Mesodermal cell (in vitro differentiated cells): ENCODE measurements around the gene NDUFA11. TPM values are rescaled to one million over a fixed set of nuclear protein-coding genes. Genes with fewer than 3 reads are reported as not detected.

Experiments
- H3K27ac ChIP-seq: 2 replicates; pipeline ENCODE4 v1.7.0; 2013; ENCODE audit warnings: mild to moderate bottlenecking, low read depth, low read length, moderate library complexity; ENCODE audit not compliant: severe bottlenecking
- H3K36me3 ChIP-seq: 2 replicates; pipeline ENCODE4 v1.7.1; 2013; ENCODE audit warnings: mild to moderate bottlenecking, low read length, moderate library complexity; ENCODE audit not compliant: control insufficient read depth, insufficient read depth
- H3K4me1 ChIP-seq: one replicate; pipeline ENCODE4 v1.7.1; 2013; ENCODE audit warnings: mild to moderate bottlenecking, low read length; ENCODE audit not compliant: insufficient read depth, control insufficient read depth, poor library complexity, severe bottlenecking
- H3K4me3 ChIP-seq: 2 replicates; pipeline ENCODE4 v1.7.0; 2013; ENCODE audit warnings: low read length, control low read depth, mild to moderate bottlenecking; ENCODE audit not compliant: insufficient read depth, poor library complexity, severe bottlenecking; ENCODE audit errors: extremely low read depth
- H3K9me3 ChIP-seq: 2 replicates; pipeline ENCODE4 v1.7.1; 2013; ENCODE audit warnings: mild to moderate bottlenecking, low read length, moderate library complexity; ENCODE audit not compliant: control insufficient read depth
- WGBS, 2 experiments: methylation state at CpG; one replicate each; pipeline ENCODE4 v1.1.5; 2013; ENCODE audit warnings: missing lambda C conversion rate in 2 of 2; ENCODE audit not compliant: insufficient coverage in 2 of 2; 5-methylcytosine and 5-hydroxymethylcytosine counted together
- polyA plus RNA-seq, 2 experiments: library from polyadenylated mRNA; stranded (reverse); fragments of 50-300 nt; gene quantifications; one replicate each; pipeline ENCODE4 v1.2.3, GENCODE V29; 2013

Gene NDUFA11
- polyA plus RNA-seq (2013, experiment 1 of 2): 235 TPM
- polyA plus RNA-seq (2013, experiment 2 of 2): 196 TPM

DNA sequence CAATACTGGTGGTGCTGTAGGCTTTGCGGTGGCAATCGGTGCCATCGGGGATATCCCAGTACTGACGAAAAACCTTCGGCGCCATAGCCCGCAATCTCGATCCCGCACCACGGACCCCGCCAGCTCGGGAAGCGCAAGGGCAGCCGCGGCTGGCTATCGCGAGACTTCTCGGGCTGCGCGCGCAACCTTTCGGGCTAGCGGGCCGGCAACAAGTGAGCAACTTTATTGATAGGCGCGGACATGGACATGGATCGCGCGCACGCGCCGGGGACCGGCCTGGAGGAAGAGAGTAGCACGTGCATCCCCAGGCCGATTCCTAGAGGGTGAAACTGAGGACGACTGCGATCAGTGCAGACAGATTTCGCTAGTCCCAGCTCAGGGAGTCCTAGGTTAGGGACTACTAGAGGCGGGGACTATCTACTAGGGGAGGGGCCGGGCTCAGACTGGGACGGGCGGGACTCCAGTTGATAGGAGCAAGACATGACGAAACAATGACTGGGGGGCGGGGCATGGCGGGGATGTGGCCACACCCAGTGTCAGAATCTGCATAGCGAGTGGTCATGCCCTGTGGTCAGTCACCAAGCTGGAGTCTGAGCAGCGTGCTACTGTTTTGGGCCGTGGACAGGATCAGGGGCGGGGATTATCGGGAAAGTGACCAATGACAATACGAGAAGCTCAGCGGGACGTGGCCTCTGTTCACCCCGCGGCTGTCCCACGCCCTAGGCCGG, at the start of gene NDUFA11:
TSS of gene NDUFA11 (minus strand) at position 167 of the 728 bp plus-strand sequence. CDS start at position 85, 82 bp downstream.
- Histone ChIP-seq H3K36me3 (peaks cover 21% of the 10 kb centered on the region), H3K9me3 (no peaks in the 10 kb centered on the region), H3K4me3 (peak within 1 kb of the TSS; percentile 95), H3K27ac (peak within 1 kb of the TSS; percentile 97), H3K4me1 (no peaks in the 10 kb centered on the region)
- WGBS, 2 experiments: 0% methylated on average over 57 of the region's 57 CpGs

- Histone ChIP-seq H3K9me3 (no peaks in the 10 kb centered on the region), H3K27ac (no peak overlapping the region), H3K36me3 (peaks cover 42% of the 10 kb centered on the region), H3K4me3 (no peak overlapping the region), H3K4me1 (peaks cover 14% of the 10 kb centered on the region)
- 78 to 81% methylated on average over 4 of the region's 5 CpGs for WGBS, 2 experiments
Measured at GRCh38 chr19:5953030-5953589, 49.5 kb upstream of the NDUFA11 start.

GRCh38 chr19:5952193-5953029, 48.8 kb upstream of the NDUFA11 start:
- H3K4me1 ChIP-seq: peaks cover 11% of the 10 kb centered on the region

DNA sequence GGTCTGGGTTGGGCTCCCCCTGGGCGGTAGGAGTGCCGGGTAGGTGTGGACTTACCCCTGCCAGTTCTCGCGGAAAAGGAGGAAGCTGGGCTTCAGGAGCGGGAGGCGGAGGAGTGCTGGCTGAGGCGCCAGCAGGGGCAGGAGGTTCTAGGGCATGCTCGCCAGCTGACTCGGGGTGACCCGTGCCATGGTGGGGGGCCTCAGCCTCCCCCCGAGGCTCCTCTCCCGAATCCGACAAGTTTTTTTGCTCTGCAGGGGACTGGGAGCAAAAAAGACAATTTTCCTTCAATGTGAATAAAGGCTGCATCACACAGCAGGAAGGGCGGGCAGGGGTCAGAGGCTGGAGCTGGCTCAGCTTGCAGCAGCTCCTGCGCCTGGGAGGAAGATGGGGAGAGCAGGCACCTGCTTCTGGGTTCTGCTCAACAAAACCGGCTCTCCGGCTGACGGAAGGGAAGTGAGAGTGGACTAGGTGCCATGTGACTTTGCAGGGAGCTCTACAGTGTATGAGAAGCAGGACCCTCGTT, 47.8 kb upstream of the NDUFA11 start:
- H3K36me3 ChIP-seq: peaks cover 54% of the 10 kb centered on the region
- peaks cover 8% of the 10 kb centered on the region for H3K4me1 ChIP-seq
- WGBS, 2 experiments: 55% methylated on average over 15 to 19 of the region's 19 CpGs
- no peak overlapping the region for H3K4me3 ChIP-seq
- H3K9me3 ChIP-seq: no peaks in the 10 kb centered on the region
- H3K27ac ChIP-seq: peak overlapping the region; percentile 30

More at GRCh38 chr19:5952193-5953029, 48.8 kb upstream of the NDUFA11 start:
- 87% methylated on average over 12 to 16 of the region's 18 CpGs for WGBS, 2 experiments
- H3K4me3 ChIP-seq: no peak overlapping the region
- H3K27ac ChIP-seq: no peak overlapping the region
- H3K36me3 ChIP-seq: peaks cover 49% of the 10 kb centered on the region
- no peaks in the 10 kb centered on the region for H3K9me3 ChIP-seq

- Histone ChIP-seq H3K36me3 (peaks cover 54% of the 10 kb centered on the region), H3K4me3 (no peak overlapping the region), H3K9me3 (no peaks in the 10 kb centered on the region), H3K27ac (peak overlapping the region; percentile 30), H3K4me1 (peaks cover 8% of the 10 kb centered on the region)
- WGBS, 2 experiments: 62 to 100% methylated on average over 1 to 3 of the region's 3 CpGs
Measured at GRCh38 chr19:5950741-5951140, 47.2 kb upstream of the NDUFA11 start.

GRCh38 chr19:5949792-5950305, 46.3 kb upstream of the NDUFA11 start:
- Histone ChIP-seq H3K4me1 (peaks cover 7% of the 10 kb centered on the region), H3K4me3 (no peak overlapping the region), H3K36me3 (peaks cover 60% of the 10 kb centered on the region), H3K9me3 (no peaks in the 10 kb centered on the region), H3K27ac (no peak overlapping the region)
- WGBS, 2 experiments: 94 to 97% methylated on average over 10 to 13 of the region's 13 CpGs

GRCh38 chr19:5948752-5949564, 45.4 kb upstream of the NDUFA11 start:
- H3K27ac ChIP-seq: no peak overlapping the region
- peaks cover 12% of the 10 kb centered on the region for H3K4me1 ChIP-seq
- WGBS, 2 experiments: 75 to 88% methylated on average over 10 to 11 of the region's 13 CpGs
- H3K9me3 ChIP-seq: no peaks in the 10 kb centered on the region
- H3K36me3 ChIP-seq: peaks cover 64% of the 10 kb centered on the region
- H3K4me3 ChIP-seq: no peak overlapping the region

DNA sequence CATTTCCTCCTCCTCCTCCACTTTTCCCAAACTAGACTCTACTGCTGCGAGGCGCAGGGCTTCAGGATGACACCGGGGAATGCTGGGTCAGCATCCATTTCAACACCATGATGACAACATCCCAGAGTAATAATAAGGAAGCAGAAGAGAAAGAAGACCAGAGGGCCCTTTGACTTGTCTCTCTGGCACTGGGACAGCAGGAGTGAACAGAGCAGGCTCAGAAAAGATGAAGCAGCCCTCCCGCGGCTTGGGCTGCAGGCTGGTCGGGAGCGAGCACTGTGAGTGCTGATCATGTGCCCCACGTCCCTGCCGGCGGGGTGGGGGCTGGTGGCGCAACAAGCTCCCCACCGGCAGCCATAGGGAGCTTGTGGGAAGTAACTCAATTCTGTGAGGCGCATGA, 43.8 kb upstream of the NDUFA11 start:
- Histone ChIP-seq H3K4me3 (no peak overlapping the region), H3K27ac (no peak overlapping the region), H3K4me1 (peaks cover 23% of the 10 kb centered on the region), H3K36me3 (peaks cover 64% of the 10 kb centered on the region), H3K9me3 (no peaks in the 10 kb centered on the region)
- 80 to 90% methylated on average over 10 of the region's 13 CpGs for WGBS, 2 experiments

DNA sequence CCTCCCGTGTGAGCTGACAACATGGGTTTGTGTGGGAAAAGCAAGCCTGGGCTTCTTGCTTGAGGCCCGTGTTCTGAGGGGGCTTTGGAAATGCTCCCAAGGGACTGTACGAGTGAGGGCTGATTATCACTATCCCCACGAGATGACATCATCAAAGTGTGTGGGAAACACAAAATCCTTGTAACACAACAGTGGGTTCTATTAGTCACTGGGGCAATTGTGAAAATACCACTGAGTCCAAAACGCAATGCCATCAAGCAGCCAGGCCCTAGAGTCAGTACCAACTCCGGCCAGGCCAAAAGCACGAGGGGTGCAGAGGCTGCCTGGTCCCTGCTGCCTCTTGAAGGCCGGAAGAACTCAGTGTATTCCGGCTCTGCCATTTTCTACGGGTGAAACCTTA, 40.0 kb upstream of the NDUFA11 start:
- Histone ChIP-seq H3K27ac (peak overlapping the region; percentile 74), H3K9me3 (no peaks in the 10 kb centered on the region), H3K4me1 (peaks cover 17% of the 10 kb centered on the region), H3K36me3 (peaks cover 62% of the 10 kb centered on the region), H3K4me3 (no peak overlapping the region)
- WGBS, 2 experiments: 79 to 84% methylated on average over 10 of the region's 10 CpGs

DNA sequence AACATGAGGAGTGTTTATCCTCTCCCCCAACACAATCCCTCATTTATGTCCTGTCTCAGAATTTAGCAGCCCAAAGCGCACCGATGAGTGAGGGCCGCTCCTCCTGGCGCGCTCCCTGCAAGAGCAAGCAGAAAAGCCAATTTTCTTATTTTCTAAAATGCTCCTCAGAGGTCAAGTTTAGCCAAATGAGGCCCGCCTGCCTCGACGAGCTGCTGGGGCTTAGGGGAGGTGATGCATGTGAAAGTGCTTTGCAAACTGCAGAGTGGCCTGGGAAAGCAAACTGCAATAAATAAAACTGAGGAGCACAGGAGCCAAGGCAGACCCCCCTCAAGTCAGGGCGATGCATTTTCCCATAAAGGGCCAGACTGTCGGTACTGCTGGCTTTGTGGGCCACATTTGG, 39.5 kb upstream of the NDUFA11 start:
- Histone ChIP-seq H3K36me3 (peaks cover 66% of the 10 kb centered on the region), H3K9me3 (no peaks in the 10 kb centered on the region), H3K4me1 (peaks cover 17% of the 10 kb centered on the region), H3K4me3 (no peak overlapping the region), H3K27ac (peak overlapping the region; percentile 74)
- 89 to 99% methylated on average over 8 of the region's 10 CpGs for WGBS, 2 experiments
